HepG2 (cell line): ENCODE results near the gene MTMR4. TPM values are rescaled to one million over a fixed set of nuclear protein-coding genes. Genes with fewer than 3 reads are reported as not detected.

Experiments
- CC2D1A ChIP-seq: sonication (generic); formaldehyde crosslinking; IDR thresholded peaks from 2 replicates; pipeline ENCODE4 v1.8.1; 2023; ENCODE audit warnings: mild to moderate bottlenecking, missing genetic modification reagents
- CREM ChIP-seq, 2 experiments: sonication (generic) in 1 of 2; formaldehyde crosslinking in 1 of 2; IDR thresholded peaks; 2 replicates each; pipeline versions ENCODE4 v1.4.0 to v1.6.1; 2016 to 2020; ENCODE audit warnings: antibody characterized with exemption in 1 of 2, mild to moderate bottlenecking in 1 of 2, missing genetic modification reagents in 1 of 2
- ELF3 ChIP-seq: IDR thresholded peaks from 2 replicates; pipeline ENCODE4 v1.6.1; 2016; ENCODE audit warnings: missing genetic modification reagents, missing compliant biosample characterization
- ERF ChIP-seq: IDR thresholded peaks from 2 replicates; pipeline ENCODE4 v1.6.1; 2018; ENCODE audit warnings: missing biosample characterization, missing genetic modification reagents
- FOXP1 ChIP-seq, 2 experiments: fragments of 450-650 bp in 1 of 2; IDR thresholded peaks; 2 replicates each; pipeline ENCODE4 v1.6.1; 2017 to 2018; ENCODE audit warnings: antibody characterized with exemption in 1 of 2
- HDAC2 ChIP-seq: sonication (generic); formaldehyde crosslinking; IDR thresholded peaks from 2 replicates; pipeline ENCODE4 v1.4.0; 2020; ENCODE audit warnings: missing genetic modification reagents
- MAZ ChIP-seq, 2 experiments: sonication (generic) in 1 of 2; formaldehyde crosslinking in 1 of 2; IDR thresholded peaks; 2 replicates each; pipeline versions ENCODE4 v1.5.0 to v1.6.1; 2012 to 2020; ENCODE audit warnings: low read depth in 2 of 2, mild to moderate bottlenecking in 2 of 2, borderline replicate concordance in 1 of 2, improper control_type of control experiment in 1 of 2, low read length in 1 of 2, missing genetic modification reagents in 1 of 2, moderate library complexity in 1 of 2
- MED8 ChIP-seq: sonication (generic); formaldehyde crosslinking; IDR thresholded peaks from 2 replicates; pipeline ENCODE4 v1.8.1; 2023; ENCODE audit warnings: mild to moderate bottlenecking, missing genetic modification reagents; ENCODE audit not compliant: insufficient replicate concordance
- MXI1 ChIP-seq: IDR thresholded peaks from 3 replicates; pipeline ENCODE4 v1.6.1; 2012; ENCODE audit warnings: low read depth, low read length, inconsistent platforms, borderline replicate concordance
- NFKBIZ ChIP-seq: IDR thresholded peaks from 2 replicates; pipeline ENCODE4 v1.6.1; 2018; ENCODE audit warnings: missing genetic modification reagents, missing compliant biosample characterization
- NPAS2 ChIP-seq: sonication (generic); formaldehyde crosslinking; IDR thresholded peaks from 2 replicates; pipeline ENCODE4 v1.8.0; 2022; ENCODE audit warnings: mild to moderate bottlenecking, missing genetic modification reagents, borderline replicate concordance
- PAF1 ChIP-seq: IDR thresholded peaks from 2 replicates; pipeline ENCODE4 v1.6.1; 2016; ENCODE audit warnings: missing genetic modification reagents, missing compliant biosample characterization
- PCBP2 ChIP-seq: fragments of 200-400 bp; formaldehyde crosslinking; optimal IDR thresholded peaks from 2 replicates; pipeline ENCODE3; 2018; ENCODE audit warnings: low read length, low read depth; ENCODE audit not compliant: poor library complexity, severe bottlenecking
- PHF8 ChIP-seq: sonication (generic); formaldehyde crosslinking; IDR thresholded peaks from 2 replicates; pipeline ENCODE4 v1.5.0; 2020; ENCODE audit warnings: missing genetic modification reagents
- RFX3 ChIP-seq: IDR thresholded peaks from 2 replicates; pipeline ENCODE4 v1.6.1; 2016; ENCODE audit warnings: missing biosample characterization, missing genetic modification reagents
- ZFP62 ChIP-seq: sonication (generic); formaldehyde crosslinking; IDR thresholded peaks from 2 replicates; pipeline ENCODE4 v1.4.0; 2020; ENCODE audit warnings: missing genetic modification reagents
- ZFP82 ChIP-seq: sonication (generic); formaldehyde crosslinking; IDR thresholded peaks from 2 replicates; pipeline ENCODE4 v1.5.1; 2020; ENCODE audit warnings: mild to moderate bottlenecking, missing genetic modification reagents, borderline replicate concordance
- ZFX ChIP-seq: sonication (generic); formaldehyde crosslinking; IDR thresholded peaks from 2 replicates; pipeline ENCODE4 v1.4.0; 2020; ENCODE audit warnings: mild to moderate bottlenecking, low read depth, missing genetic modification reagents, moderate library complexity
- ZNF136 ChIP-seq: sonication (generic); formaldehyde crosslinking; IDR thresholded peaks from 2 replicates; pipeline ENCODE4 v1.8.1; 2022; ENCODE audit warnings: low read depth, mild to moderate bottlenecking, moderate library complexity, missing genetic modification reagents
- ZNF329 ChIP-seq: sonication (generic); formaldehyde crosslinking; IDR thresholded peaks from 2 replicates; pipeline ENCODE4 v1.9.0; 2021; ENCODE audit warnings: low read depth, mild to moderate bottlenecking, missing genetic modification reagents
- ZNF382 ChIP-seq: sonication (generic); formaldehyde crosslinking; IDR thresholded peaks from 2 replicates; pipeline ENCODE4 v1.5.0; 2020; ENCODE audit warnings: missing genetic modification reagents, mild to moderate bottlenecking, borderline replicate concordance
- ZNF746 ChIP-seq: sonication (generic); formaldehyde crosslinking; IDR thresholded peaks from 2 replicates; pipeline ENCODE4 v1.8.0; 2022; ENCODE audit warnings: mild to moderate bottlenecking, missing genetic modification reagents
- polyA plus RNA-seq, 8 experiments: library from polyadenylated mRNA; depleted of rRNA in 3 of 8; stranded (reverse) in 7 of 8; unstranded in 1 of 8; fragments of >200 nt; fragmentation: Illumina TruSeq in 4 of 8; extraction: Trizol in 4 of 8; gene quantifications; 2 replicates each; pipeline versions ENCODE4 v1.2.1 to v1.2.3, GENCODE V29; 2011 to 2016; ENCODE audit warnings: low read depth in 4 of 8, missing spikeins in 1 of 8, mixed read lengths in 1 of 8; ENCODE audit not compliant: insufficient read depth in 1 of 8
- total RNA-seq, 5 experiments: library from RNA; depleted of rRNA; stranded (reverse); fragments of >200 nt; fragmentation: Illumina TruSeq; extraction: Trizol; gene quantifications; 2 replicates each; pipeline ENCODE4 v1.2.3, GENCODE V29; 2016; ENCODE audit warnings: low read depth in 1 of 5
- TF ChIP-seq, protein P1 (sequence below): sonication (generic); formaldehyde crosslinking; IDR thresholded peaks from 2 replicates; pipeline ENCODE4 v1.4.0; 2020; ENCODE audit warnings: mild to moderate bottlenecking, missing genetic modification reagents
- TF ChIP-seq, protein P2 (sequence below): IDR thresholded peaks from 2 replicates; pipeline ENCODE4 v1.6.1; 2012; ENCODE audit warnings: low read depth, low read length, improper control_type of control experiment
- TF ChIP-seq, protein P3 (sequence below): sonication (generic); formaldehyde crosslinking; IDR thresholded peaks from 2 replicates; pipeline ENCODE4 v1.8.1; 2023; ENCODE audit warnings: mild to moderate bottlenecking, missing genetic modification reagents

Gene MTMR4
- total and polyA plus RNA-seq, 2 of the 13 experiments (the other 11 are each of a cell fraction or from before 2014, with no cell fraction given) = 62.5 to 65.1 TPM

DNA sequence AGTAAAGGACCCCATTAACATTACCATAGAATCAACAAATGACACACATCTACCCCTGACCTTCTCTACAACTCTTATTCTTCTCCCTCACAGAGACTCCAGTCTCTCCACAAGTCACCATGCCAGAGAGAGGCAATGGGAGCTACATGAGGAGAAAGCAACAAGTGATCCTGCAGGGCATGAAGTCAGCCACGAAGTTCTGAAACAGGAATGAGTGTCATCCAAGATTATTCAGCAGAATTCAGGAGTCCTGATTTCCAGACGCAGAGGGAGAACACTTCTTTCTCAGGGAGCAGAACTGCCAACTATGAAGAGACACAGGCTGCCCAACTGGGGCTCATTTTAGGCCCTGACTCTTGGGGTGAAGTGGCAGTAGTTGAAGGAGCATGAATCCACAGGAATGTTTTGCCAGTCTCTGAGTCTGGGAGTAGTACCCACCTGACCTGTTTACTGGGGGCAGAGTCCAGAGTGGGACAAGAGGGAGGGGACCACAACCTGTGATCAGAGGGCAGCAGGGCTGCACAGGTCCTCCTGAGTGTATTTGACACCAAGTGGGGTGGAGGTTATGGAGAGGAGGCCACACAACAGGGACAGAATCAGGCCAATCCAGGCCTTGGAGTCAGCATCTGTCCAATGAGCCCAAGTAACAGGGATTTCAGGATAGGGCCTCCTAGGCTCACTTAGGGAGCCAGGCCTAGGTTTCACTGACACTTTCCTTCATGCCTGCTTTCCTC lies 2.4 kb upstream of the MTMR4 start (continued):
- TF ChIP-seq MED8 (CRISPR knock-in tag) (no peak), CC2D1A (no peak), CREM (IDR thresholded peaks at IDR 0.05) (no peak), CREM (CRISPR knock-in tag; IDR thresholded peaks at IDR 0.05) (no peak), MAZ (IDR thresholded peaks at IDR 0.05; ENCODE audit: borderline replicate concordance, low read depth, low read length) (0 out of 2 replicates have a peak, but pooled peaks have one; percentile 26), MAZ (CRISPR knock-in tag; IDR thresholded peaks at IDR 0.05; ENCODE audit: low read depth) (no peak), NFKBIZ (CRISPR knock-in tag) (0 out of 2 replicates have a peak, but pooled peaks have one; percentile 14), MXI1 (peak; percentile 50; the same call in 1 of the 3 replicates), PAF1 (CRISPR knock-in tag) (no peak), NPAS2 (CRISPR knock-in tag) (no peak), ZNF329 (CRISPR knock-in tag) (no peak), PHF8 (CRISPR knock-in tag) (no peak), ELF3 (CRISPR knock-in tag) (peak; percentile 51; the same call in 1 of the 2 replicates), ZFP82 (CRISPR knock-in tag) (0 out of 2 replicates have a peak, but pooled peaks have one; percentile 84), RFX3 (CRISPR knock-in tag) (no peak), ZNF136 (CRISPR knock-in tag) (no peak), PCBP2 (no peak), HDAC2 (CRISPR knock-in tag) (no peak; the same call in 1 of the 2 replicates), ZNF382 (CRISPR knock-in tag) (no peak), FOXP1 (IDR thresholded peaks at IDR 0.05) (peak; percentile 89), FOXP1 (CRISPR knock-in tag; IDR thresholded peaks at IDR 0.05) (peak; percentile 93), ZFP62 (CRISPR knock-in tag) (no peak), ZFX (peak; percentile 53; the same call in 1 of the 2 replicates), ERF (CRISPR knock-in tag) (no peak), ZNF746 (CRISPR knock-in tag) (no peak; the same call in 1 of the 2 replicates)
- TF ChIP-seq, protein P1, sequence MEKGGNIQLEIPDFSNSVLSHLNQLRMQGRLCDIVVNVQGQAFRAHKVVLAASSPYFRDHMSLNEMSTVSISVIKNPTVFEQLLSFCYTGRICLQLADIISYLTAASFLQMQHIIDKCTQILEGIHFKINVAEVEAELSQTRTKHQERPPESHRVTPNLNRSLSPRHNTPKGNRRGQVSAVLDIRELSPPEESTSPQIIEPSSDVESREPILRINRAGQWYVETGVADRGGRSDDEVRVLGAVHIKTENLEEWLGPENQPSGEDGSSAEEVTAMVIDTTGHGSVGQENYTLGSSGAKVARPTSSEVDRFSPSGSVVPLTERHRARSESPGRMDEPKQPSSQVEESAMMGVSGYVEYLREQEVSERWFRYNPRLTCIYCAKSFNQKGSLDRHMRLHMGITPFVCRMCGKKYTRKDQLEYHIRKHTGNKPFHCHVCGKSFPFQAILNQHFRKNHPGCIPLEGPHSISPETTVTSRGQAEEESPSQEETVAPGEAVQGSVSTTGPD = no peak
- TF ChIP-seq, protein P2, sequence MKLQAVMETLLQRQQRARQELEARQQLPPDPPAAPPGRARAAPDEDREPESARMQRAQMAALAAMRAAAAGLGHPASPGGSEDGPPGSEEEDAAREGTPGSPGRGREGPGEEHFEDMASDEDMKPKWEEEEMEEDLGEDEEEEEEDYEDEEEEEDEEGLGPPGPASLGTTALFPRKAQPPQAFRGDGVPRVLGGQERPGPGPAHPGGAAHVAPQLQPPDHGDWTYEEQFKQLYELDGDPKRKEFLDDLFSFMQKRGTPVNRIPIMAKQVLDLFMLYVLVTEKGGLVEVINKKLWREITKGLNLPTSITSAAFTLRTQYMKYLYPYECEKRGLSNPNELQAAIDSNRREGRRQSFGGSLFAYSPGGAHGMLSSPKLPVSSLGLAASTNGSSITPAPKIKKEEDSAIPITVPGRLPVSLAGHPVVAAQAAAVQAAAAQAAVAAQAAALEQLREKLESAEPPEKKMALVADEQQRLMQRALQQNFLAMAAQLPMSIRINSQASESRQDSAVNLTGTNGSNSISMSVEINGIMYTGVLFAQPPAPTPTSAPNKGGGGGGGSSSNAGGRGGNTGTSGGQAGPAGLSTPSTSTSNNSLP = 0 out of 2 replicates have a peak, but pooled peaks have one; percentile 19
- TF ChIP-seq, protein P3, sequence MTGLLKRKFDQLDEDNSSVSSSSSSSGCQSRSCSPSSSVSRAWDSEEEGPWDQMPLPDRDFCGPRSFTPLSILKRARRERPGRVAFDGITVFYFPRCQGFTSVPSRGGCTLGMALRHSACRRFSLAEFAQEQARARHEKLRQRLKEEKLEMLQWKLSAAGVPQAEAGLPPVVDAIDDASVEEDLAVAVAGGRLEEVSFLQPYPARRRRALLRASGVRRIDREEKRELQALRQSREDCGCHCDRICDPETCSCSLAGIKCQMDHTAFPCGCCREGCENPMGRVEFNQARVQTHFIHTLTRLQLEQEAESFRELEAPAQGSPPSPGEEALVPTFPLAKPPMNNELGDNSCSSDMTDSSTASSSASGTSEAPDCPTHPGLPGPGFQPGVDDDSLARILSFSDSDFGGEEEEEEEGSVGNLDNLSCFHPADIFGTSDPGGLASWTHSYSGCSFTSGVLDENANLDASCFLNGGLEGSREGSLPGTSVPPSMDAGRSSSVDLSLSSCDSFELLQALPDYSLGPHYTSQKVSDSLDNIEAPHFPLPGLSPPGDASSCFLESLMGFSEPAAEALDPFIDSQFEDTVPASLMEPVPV = no peak
